ENCODE data around the gene ST8SIA6.

DNA sequence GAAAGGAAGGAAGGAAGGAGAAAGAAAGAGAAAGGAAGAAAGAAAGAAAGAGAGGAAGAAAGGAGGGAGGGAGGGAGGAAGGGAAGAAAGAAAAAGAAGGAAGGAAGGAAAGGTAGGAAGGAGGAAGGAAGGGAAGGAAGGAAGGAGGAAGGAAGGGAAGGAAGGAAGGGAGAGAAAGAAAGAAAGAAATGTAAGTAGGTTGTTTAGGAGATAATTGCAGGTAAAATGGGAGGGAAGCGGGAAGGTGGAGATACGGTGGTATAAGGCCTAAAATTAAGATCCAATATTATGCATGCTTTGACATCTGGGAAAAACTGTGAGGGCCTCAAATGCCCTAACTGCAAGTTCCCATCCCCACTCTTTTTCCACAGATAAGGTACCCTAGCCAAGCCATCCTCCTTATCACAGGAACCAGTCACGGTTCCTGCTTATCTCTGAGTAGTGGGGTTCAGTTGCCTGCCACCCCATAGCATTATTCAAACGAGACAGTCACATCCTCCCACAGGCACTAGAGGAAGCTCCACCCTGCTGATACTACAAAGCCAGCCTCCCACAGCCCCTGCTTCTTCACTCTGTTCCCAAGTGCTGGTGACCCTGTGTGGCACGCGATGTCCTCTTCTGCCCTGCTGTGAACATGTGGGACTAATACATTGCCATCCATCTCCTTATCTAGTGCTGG is 28.7 kb downstream of the ST8SIA6 start:
- TF ChIP-seq, protein P1, sequence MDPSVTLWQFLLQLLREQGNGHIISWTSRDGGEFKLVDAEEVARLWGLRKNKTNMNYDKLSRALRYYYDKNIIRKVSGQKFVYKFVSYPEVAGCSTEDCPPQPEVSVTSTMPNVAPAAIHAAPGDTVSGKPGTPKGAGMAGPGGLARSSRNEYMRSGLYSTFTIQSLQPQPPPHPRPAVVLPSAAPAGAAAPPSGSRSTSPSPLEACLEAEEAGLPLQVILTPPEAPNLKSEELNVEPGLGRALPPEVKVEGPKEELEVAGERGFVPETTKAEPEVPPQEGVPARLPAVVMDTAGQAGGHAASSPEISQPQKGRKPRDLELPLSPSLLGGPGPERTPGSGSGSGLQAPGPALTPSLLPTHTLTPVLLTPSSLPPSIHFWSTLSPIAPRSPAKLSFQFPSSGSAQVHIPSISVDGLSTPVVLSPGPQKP (IDR thresholded peaks at IDR 0.05; ENCODE audit: low read depth, low read length): no peak
- TF ChIP-seq MAZ (IDR thresholded peaks at IDR 0.05; ENCODE audit: borderline replicate concordance, low read depth, low read length) (no peak), EP300 (IDR thresholded peaks at IDR 0.05) (no peak), MAFK (IDR thresholded peaks at IDR 0.05; ENCODE audit: partially characterized antibody) (no peak), CHD2 (IDR thresholded peaks at IDR 0.05; ENCODE audit: low read length, partially characterized antibody) (no peak), ZC3H11A (IDR thresholded peaks at IDR 0.05) (no peak)
- TF ChIP-seq, protein P2, sequence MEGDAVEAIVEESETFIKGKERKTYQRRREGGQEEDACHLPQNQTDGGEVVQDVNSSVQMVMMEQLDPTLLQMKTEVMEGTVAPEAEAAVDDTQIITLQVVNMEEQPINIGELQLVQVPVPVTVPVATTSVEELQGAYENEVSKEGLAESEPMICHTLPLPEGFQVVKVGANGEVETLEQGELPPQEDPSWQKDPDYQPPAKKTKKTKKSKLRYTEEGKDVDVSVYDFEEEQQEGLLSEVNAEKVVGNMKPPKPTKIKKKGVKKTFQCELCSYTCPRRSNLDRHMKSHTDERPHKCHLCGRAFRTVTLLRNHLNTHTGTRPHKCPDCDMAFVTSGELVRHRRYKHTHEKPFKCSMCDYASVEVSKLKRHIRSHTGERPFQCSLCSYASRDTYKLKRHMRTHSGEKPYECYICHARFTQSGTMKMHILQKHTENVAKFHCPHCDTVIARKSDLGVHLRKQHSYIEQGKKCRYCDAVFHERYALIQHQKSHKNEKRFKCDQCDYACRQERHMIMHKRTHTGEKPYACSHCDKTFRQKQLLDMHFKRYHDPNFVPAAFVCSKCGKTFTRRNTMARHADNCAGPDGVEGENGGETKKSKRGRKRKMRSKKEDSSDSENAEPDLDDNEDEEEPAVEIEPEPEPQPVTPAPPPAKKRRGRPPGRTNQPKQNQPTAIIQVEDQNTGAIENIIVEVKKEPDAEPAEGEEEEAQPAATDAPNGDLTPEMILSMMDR (IDR thresholded peaks at IDR 0.05): no peak
- TF ChIP-seq, protein P3, sequence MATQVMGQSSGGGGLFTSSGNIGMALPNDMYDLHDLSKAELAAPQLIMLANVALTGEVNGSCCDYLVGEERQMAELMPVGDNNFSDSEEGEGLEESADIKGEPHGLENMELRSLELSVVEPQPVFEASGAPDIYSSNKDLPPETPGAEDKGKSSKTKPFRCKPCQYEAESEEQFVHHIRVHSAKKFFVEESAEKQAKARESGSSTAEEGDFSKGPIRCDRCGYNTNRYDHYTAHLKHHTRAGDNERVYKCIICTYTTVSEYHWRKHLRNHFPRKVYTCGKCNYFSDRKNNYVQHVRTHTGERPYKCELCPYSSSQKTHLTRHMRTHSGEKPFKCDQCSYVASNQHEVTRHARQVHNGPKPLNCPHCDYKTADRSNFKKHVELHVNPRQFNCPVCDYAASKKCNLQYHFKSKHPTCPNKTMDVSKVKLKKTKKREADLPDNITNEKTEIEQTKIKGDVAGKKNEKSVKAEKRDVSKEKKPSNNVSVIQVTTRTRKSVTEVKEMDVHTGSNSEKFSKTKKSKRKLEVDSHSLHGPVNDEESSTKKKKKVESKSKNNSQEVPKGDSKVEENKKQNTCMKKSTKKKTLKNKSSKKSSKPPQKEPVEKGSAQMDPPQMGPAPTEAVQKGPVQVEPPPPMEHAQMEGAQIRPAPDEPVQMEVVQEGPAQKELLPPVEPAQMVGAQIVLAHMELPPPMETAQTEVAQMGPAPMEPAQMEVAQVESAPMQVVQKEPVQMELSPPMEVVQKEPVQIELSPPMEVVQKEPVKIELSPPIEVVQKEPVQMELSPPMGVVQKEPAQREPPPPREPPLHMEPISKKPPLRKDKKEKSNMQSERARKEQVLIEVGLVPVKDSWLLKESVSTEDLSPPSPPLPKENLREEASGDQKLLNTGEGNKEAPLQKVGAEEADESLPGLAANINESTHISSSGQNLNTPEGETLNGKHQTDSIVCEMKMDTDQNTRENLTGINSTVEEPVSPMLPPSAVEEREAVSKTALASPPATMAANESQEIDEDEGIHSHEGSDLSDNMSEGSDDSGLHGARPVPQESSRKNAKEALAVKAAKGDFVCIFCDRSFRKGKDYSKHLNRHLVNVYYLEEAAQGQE (IDR thresholded peaks at IDR 0.05): no peak
